Measurements from ENCODE around the gene PXYLP1.
A peak's percentile ranks its signal among the peaks of the same experiment; 100 is the strongest.
"Not testable (repeated sequence)": the region's sequence is repeated elsewhere in the genome, so short reads cannot be mapped to it uniquely, and the experiment has no call there.

PXYLP1 gene

GRCh38 chr3:141274411-141275031, 42.9 kb downstream of the PXYLP1 start:
- no peak for DNase-seq

GRCh38 chr3:141275032-141275422, 43.4 kb downstream of the PXYLP1 start:
- DNase-seq, result no peak

GRCh38 chr3:141275511-141275910, 43.9 kb downstream of the PXYLP1 start:
- no peak for DNase-seq

- no peak for DNase-seq
Observed at GRCh38 chr3:141275973-141276372, 44.3 kb downstream of the PXYLP1 start.

GRCh38 chr3:141276398-141276797, 44.8 kb downstream of the PXYLP1 start:
- no peak for DNase-seq

GRCh38 chr3:141277451-141277850, 45.8 kb downstream of the PXYLP1 start:
- DNase-seq, result no peak

- no peak for DNase-seq
Observed at GRCh38 chr3:141278196-141279076, 46.8 kb downstream of the PXYLP1 start.

GRCh38 chr3:141279077-141279967, 47.7 kb downstream of the PXYLP1 start:
- DNase-seq, result peak; percentile 38

GRCh38 chr3:141280086-141280485, 48.5 kb downstream of the PXYLP1 start:
- no peak for DNase-seq

GRCh38 chr3:141280690-141281089, 49.1 kb downstream of the PXYLP1 start:
- no peak for DNase-seq

GRCh38 chr3:141285570-141285969, 53.9 kb downstream of the PXYLP1 start:
- no peak for DNase-seq

GRCh38 chr3:141286856-141287255, 55.2 kb downstream of the PXYLP1 start:
- DNase-seq, result no peak

GRCh38 chr3:141287326-141287725, 55.7 kb downstream of the PXYLP1 start:
- DNase-seq, result no peak

- DNase-seq, result no peak
Observed at GRCh38 chr3:141288336-141288990, 56.8 kb downstream of the PXYLP1 start.

- no peak for DNase-seq
Observed at GRCh38 chr3:141289228-141289772, 57.7 kb downstream of the PXYLP1 start.

GRCh38 chr3:141291559-141292355, 60.1 kb downstream of the PXYLP1 start:
- DNase-seq, result no peak

GRCh38 chr3:141292356-141293058, 60.9 kb downstream of the PXYLP1 start:
- no peak for DNase-seq

GRCh38 chr3:141294301-141294700, 62.7 kb downstream of the PXYLP1 start:
- no peak for DNase-seq

GRCh38 chr3:141294848-141295247, 63.2 kb downstream of the PXYLP1 start:
- no peak for DNase-seq

- DNase-seq, result not testable (repeated sequence)
Observed at GRCh38 chr3:141300426-141300825, 68.8 kb downstream of the PXYLP1 start.

Measured in NCI-H2107 (cell line).